Mesendoderm (in vitro differentiated cells): ENCODE results near the gene ARID4A. TPM values are rescaled to one million over a fixed set of nuclear protein-coding genes. Genes with fewer than 3 reads are reported as not detected.
A peak's percentile ranks its signal among the peaks of the same experiment; 100 is the strongest.
"Not testable (repeated sequence)": the region's sequence is repeated elsewhere in the genome, so short reads cannot be mapped to it uniquely, and the experiment has no call there.

Source experiments
- DNase-seq: peaks from one replicate; pipeline ENCODE4 v3.0.0; 2013
- H2AK5ac ChIP-seq: 2 replicates; pipeline ENCODE4 v1.6.1; 2013; ENCODE audit warnings: low read length, inconsistent platforms
- H2BK120ac ChIP-seq: 2 replicates; pipeline ENCODE4 v1.6.1; 2013; ENCODE audit warnings: low read depth, mild to moderate bottlenecking, low read length, moderate library complexity, mixed read lengths
- H2BK15ac ChIP-seq: replicated peaks from 2 replicates; pipeline ENCODE4 v1.6.1; 2013; ENCODE audit warnings: low read depth, mild to moderate bottlenecking, moderate library complexity
- H2BK5ac ChIP-seq: 2 replicates; pipeline ENCODE4 v1.6.1; 2013; ENCODE audit warnings: low read length, inconsistent platforms
- H3K18ac ChIP-seq: 2 replicates; pipeline ENCODE4 v1.6.1; 2013; ENCODE audit warnings: mild to moderate bottlenecking, low read length, mixed read lengths
- H3K23ac ChIP-seq: one replicate; pipeline ENCODE4 v1.6.1; 2013; ENCODE audit warnings: low read length
- H3K27ac ChIP-seq: 2 replicates; pipeline ENCODE4 v1.5.1; 2013; ENCODE audit warnings: low read depth, mild to moderate bottlenecking, inconsistent platforms, low read length, moderate library complexity
- H3K27me3 ChIP-seq: 2 replicates; pipeline ENCODE4 v1.6.1; 2013; ENCODE audit warnings: low read length, control low read depth, mild to moderate bottlenecking, inconsistent platforms; ENCODE audit not compliant: insufficient read depth, poor library complexity
- H3K36me3 ChIP-seq: 2 replicates; pipeline ENCODE4 v1.6.1; 2013; ENCODE audit warnings: low read length, inconsistent platforms; ENCODE audit not compliant: control insufficient read depth, insufficient read depth
- H3K4ac ChIP-seq: one replicate; pipeline ENCODE4 v1.6.1; 2013; ENCODE audit warnings: low read depth, mild to moderate bottlenecking, low read length, moderate library complexity
- H3K4me1 ChIP-seq: 2 replicates; pipeline ENCODE4 v1.6.1; 2013; ENCODE audit warnings: low read depth, low read length, inconsistent platforms; ENCODE audit not compliant: control insufficient read depth
- H3K4me2 ChIP-seq: 2 replicates; pipeline ENCODE4 v1.6.1; 2013; ENCODE audit warnings: low read length
- H3K4me3 ChIP-seq: 2 replicates; pipeline ENCODE4 v1.5.1; 2013; ENCODE audit warnings: mild to moderate bottlenecking, low read length
- H3K56ac ChIP-seq: one replicate; pipeline ENCODE4 v1.6.1; 2013; ENCODE audit warnings: low read length
- H3K79me1 ChIP-seq: 2 replicates; pipeline ENCODE4 v1.6.1; 2013; ENCODE audit warnings: low read length, inconsistent platforms
- H3K79me2 ChIP-seq: 2 replicates; pipeline ENCODE4 v1.6.1; 2013; ENCODE audit warnings: mild to moderate bottlenecking, low read length; ENCODE audit not compliant: control insufficient read depth, insufficient read depth
- H3K9ac ChIP-seq: 2 replicates; pipeline ENCODE4 v1.6.1; 2013; ENCODE audit warnings: low read length, inconsistent platforms
- H4K5ac ChIP-seq: one replicate; pipeline ENCODE4 v1.6.1; 2013; ENCODE audit warnings: low read length
- H4K8ac ChIP-seq: one replicate; pipeline ENCODE4 v1.6.1; 2013; ENCODE audit warnings: low read depth, mild to moderate bottlenecking, control low read depth, low read length, moderate library complexity
- WGBS: extraction: QIAGEN DNeasy Blood & Tissue Kit; methylation state at CpG from one replicate; pipeline ENCODE4 v1.1.7; 2013; ENCODE audit warnings: low lambda C conversion rate, missing lambda C conversion rate; ENCODE audit not compliant: insufficient coverage; ENCODE audit errors: extremely low coverage; 5-methylcytosine and 5-hydroxymethylcytosine counted together
- small RNA-seq: library from polyadenylated mRNA; stranded (forward); fragments of <200 nt; extraction: miRNeasy Mini kit (QIAGEN cat#:217004); gene quantifications from one replicate; pipeline ENCODE3, GENCODE V24; 2013; ENCODE audit not compliant: insufficient read depth

ARID4A gene

GRCh38 chr14:58408681-58409215 is 110.4 kb downstream of the ARID4A start:
- WGBS, result no CpG with 5 or more reads among the region's 3 CpGs

GRCh38 chr14:58414845-58415244 is 116.5 kb downstream of the ARID4A start:
- no CpG with 5 or more reads among the region's 1 CpG for WGBS
- Histone ChIP-seq H3K4me3 (no peak overlapping the region), H3K4me2 (no peak overlapping the region), H4K8ac (no peak overlapping the region), H3K79me1 (no peaks in the 10 kb centered on the region), H3K4ac (no peak overlapping the region), H4K5ac (no peak overlapping the region), H3K56ac (no peak overlapping the region), H2BK120ac (no peak overlapping the region), H3K27me3 (no peaks in the 10 kb centered on the region), H2BK5ac (no peak overlapping the region), H3K36me3 (peaks cover 2% of the 10 kb centered on the region), H3K27ac (no peak overlapping the region), H3K9ac (no peak overlapping the region), H2AK5ac (no peak overlapping the region), H2BK15ac (no peak overlapping the region), H3K18ac (no peak overlapping the region), H3K4me1 (no peaks in the 10 kb centered on the region), H3K23ac (no peak overlapping the region), H3K79me2 (no peaks in the 10 kb centered on the region)
- peak; percentile 79 for DNase-seq

More at GRCh38 chr14:58408681-58409215, 110.4 kb downstream of the ARID4A start:
- no peak overlapping the region for H4K5ac ChIP-seq
- H3K9ac ChIP-seq, result no peak overlapping the region
- H3K27ac ChIP-seq, result no peak overlapping the region
- no peak overlapping the region for H3K18ac ChIP-seq
- H3K27me3 ChIP-seq, result no peaks in the 10 kb centered on the region
- no peaks in the 10 kb centered on the region for H3K79me1 ChIP-seq
- peaks cover 2% of the 10 kb centered on the region for H3K36me3 ChIP-seq
- H3K79me2 ChIP-seq, result no peaks in the 10 kb centered on the region
- H2BK120ac ChIP-seq, result no peak overlapping the region
- H2BK15ac ChIP-seq, result no peak overlapping the region
- no peak overlapping the region for H3K4me3 ChIP-seq
- H3K23ac ChIP-seq, result no peak overlapping the region
- H2AK5ac ChIP-seq, result no peak overlapping the region
- H4K8ac ChIP-seq, result no peak overlapping the region
- H2BK5ac ChIP-seq, result no peak overlapping the region
- no peaks in the 10 kb centered on the region for H3K4me1 ChIP-seq
- H3K4ac ChIP-seq, result no peak overlapping the region
- H3K4me2 ChIP-seq, result no peak overlapping the region
- no peak for DNase-seq
- H3K56ac ChIP-seq, result no peak overlapping the region

GRCh38 chr14:58415636-58416547 is 117.5 kb downstream of the ARID4A start:
- Histone ChIP-seq H3K18ac (no peak overlapping the region), H4K8ac (no peak overlapping the region), H2BK120ac (no peak overlapping the region), H3K27ac (no peak overlapping the region), H3K4me1 (no peaks in the 10 kb centered on the region), H4K5ac (no peak overlapping the region), H3K79me1 (no peaks in the 10 kb centered on the region), H3K23ac (no peak overlapping the region), H3K9ac (no peak overlapping the region), H3K79me2 (no peaks in the 10 kb centered on the region), H2AK5ac (no peak overlapping the region), H3K4ac (no peak overlapping the region), H3K27me3 (no peaks in the 10 kb centered on the region), H3K36me3 (peaks cover 2% of the 10 kb centered on the region), H3K4me3 (no peak overlapping the region), H3K56ac (no peak overlapping the region), H2BK5ac (no peak overlapping the region), H3K4me2 (no peak overlapping the region), H2BK15ac (no peak overlapping the region)
- no CpG with 5 or more reads among the region's 10 CpGs for WGBS
- DNase-seq, result no peak

- not testable (repeated sequence) for H3K23ac ChIP-seq, H3K36me3 ChIP-seq, H3K4me3 ChIP-seq, H3K4me2 ChIP-seq, H2BK5ac ChIP-seq, H3K27ac ChIP-seq, H4K8ac ChIP-seq, H2BK120ac ChIP-seq, H3K79me1 ChIP-seq, H3K4ac ChIP-seq, H3K56ac ChIP-seq, H4K5ac ChIP-seq, H2AK5ac ChIP-seq, H3K27me3 ChIP-seq, H3K79me2 ChIP-seq, H3K9ac ChIP-seq, DNase-seq, H3K4me1 ChIP-seq, H2BK15ac ChIP-seq, H3K18ac ChIP-seq
- no CpG with 5 or more reads among the region's 1 CpG for WGBS
Observed at GRCh38 chr14:58416934-58417333, 118.6 kb downstream of the ARID4A start.

Small RNAs within 50 kb of the gene (small RNA-seq; reads per million reads assigned to genes)
- gene RNU6-341P, result not detected
